Fibroblast of the conjunctiva (primary cell): ENCODE data around the gene PPEF2.
"Not testable (repeated sequence)": the region's sequence is repeated elsewhere in the genome, so short reads cannot be mapped to it uniquely, and the experiment has no call there.

ENCODE experiments used
- DNase-seq: peaks from one replicate; pipeline ENCODE4 v3.0.0-alpha.2; 2010; ENCODE audit warnings: low read depth

PPEF2 gene, protein sequence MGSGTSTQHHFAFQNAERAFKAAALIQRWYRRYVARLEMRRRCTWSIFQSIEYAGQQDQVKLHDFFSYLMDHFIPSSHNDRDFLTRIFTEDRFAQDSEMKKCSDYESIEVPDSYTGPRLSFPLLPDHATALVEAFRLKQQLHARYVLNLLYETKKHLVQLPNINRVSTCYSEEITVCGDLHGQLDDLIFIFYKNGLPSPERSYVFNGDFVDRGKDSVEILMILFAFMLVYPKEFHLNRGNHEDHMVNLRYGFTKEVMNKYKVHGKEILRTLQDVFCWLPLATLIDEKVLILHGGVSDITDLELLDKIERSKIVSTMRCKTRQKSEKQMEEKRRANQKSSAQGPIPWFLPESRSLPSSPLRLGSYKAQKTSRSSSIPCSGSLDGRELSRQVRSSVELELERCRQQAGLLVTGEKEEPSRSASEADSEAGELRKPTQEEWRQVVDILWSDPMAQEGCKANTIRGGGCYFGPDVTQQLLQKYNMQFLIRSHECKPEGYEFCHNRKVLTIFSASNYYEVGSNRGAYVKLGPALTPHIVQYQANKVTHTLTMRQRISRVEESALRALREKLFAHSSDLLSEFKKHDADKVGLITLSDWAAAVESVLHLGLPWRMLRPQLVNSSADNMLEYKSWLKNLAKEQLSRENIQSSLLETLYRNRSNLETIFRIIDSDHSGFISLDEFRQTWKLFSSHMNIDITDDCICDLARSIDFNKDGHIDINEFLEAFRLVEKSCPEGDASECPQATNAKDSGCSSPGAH

DNA sequence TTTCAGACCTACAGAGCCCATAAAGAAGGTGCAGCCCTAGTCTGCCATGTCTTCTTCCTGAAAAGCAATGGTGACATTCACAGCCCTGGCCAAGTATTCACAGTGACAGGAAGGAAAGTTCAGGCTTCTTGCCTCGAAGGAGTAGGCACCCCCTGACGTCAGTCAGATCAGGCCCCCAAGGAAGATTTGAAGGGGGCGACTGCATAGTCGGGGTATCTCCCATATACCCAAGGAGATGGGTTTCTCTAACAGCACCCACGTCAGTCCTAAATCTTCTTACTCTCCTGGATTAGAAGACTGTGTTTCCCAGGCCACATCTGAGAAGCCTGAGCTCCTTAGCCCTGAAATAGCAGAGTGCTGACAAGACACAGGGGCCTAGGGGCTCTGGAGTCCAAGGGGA is at the start of gene PPEF2:
PPEF2 (minus strand) TSS at position 101 of the 400 bp plus-strand sequence. CDS start 6,127 bp downstream, outside the sequence.
- DNase-seq = no peak

DNA sequence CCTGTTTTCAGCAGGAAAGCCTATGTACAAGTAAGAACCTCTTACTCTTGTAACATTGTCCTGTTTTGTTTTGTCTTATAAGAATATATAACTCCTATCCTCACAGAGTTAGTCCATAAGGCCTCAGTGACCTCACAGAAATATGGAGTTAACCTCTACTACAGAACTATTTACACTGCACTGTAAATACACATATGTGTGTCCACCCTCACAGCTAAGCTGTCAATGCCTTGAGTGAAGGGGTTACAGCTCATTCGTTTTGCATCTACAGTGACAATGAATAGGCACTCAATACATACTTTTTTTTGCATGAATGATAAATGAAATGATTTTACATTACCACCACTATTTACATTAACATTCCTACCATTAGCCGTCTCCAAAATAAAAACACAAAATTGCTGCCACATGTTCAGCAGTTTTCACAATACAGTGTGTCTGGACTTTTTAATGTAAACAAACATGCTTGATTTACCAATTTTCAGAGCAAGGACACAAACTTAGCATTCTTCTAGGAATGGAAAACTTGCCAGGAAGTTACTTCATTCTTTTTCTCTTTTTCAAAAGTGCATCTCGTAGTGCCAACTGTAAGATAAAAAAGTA is 48.1 kb upstream of the PPEF2 start:
- no peak for DNase-seq

DNA sequence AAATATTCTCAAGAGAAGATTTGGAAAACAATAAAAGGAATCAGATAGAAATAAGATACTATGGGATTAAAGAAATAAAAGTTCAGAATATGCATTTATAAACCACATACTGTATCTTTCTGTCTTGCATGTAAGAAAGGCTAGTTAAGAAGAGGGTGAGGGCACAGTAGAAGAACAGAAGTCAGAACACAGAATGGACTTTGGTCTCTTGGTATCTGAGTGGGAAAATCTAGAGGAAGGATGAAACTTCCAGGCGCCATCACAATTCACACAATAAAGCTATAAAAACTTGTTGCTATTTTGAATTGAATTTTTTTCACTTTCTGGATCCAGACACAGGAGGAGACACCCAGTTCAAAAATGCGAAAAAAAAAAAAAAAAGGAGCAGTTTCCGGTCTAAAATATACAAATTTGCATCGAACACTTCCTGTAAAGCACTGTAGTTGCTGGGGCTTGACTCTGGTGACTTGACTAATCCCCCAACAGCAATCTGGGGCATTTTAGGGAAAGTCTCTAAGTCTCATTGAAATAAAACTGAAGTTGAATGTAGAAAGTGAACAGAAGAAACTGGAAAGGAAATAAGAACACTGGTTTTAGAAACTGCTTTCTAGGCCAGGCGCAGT is 46.7 kb upstream of the PPEF2 start:
- no peak for DNase-seq

DNA sequence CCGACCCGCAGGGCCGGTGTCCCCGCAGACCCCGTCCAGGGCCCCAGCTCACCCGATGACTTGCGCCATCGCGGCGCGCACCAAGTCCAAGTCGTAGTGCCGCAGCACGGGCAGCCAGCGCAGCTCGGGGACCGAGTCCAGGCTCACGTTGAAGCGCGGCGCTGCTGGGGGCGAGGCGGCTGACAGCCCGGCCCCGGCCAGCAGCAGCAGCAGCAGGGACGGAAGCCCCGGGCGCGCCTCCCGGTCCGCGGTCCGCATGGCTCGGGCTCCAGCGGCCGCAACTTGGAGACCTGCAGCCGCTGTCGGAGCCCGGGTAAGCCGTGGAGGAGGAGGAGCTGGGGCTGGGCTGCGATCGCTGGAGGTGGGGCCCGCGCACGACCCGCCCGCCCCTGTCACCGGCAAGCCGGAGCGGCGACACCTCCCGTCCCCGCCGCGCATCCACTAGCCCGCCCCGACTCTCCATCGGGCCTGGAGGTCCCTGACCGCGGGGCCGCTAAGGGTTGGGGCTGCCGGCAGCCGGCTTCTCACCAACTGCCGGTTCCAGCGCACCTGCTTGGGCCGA is 38.5 kb upstream of the PPEF2 start, which contains the start of gene NAAA:
NAAA (minus strand) TSS at position 322 of the 562 bp plus-strand sequence; CDS start at position 258, 64 bp downstream.
- DNase-seq = peak; percentile 37

DNA sequence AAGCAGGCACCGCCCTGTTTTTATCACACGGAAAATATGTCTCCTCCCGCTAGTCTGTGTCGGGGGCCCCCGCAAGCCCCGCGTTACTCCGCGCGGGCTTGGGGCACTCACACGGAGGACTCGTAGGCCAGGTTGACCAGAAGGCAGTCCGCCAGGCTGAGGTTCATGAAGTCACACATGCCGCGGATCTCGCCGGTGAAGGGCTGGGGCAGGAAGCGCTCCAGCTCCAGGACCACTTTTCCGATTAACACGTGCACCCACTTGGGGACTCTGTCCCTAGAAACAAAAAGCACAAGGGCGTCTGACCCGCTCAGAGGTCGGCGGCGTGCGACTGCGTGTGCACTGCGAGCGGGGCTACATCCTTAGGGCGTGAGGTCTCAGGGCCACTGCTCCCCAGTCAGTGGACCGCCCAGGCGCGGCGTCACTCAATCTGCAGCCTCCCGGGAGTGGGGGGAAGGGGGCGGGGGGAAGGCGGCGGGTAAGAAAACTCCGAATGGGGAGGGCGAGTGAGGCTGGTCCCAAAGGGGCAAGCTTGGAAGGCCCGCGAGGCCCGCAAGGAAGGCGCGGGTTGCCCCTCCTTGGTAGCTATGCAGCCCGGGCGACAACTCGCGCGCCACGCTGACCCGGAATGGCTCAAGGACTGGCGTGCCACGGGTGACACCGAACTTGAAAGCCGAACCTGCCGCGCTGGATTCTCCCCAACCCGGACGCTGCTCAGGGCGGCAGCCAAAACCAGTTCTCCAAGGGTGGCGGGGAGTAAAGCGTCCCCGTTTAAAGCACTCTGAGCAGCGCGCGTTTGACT is 37.8 kb upstream of the PPEF2 start:
- no peak for DNase-seq

GRCh38 chr4:75935628-75936027 is 33.4 kb upstream of the PPEF2 start:
- DNase-seq = no peak

DNA sequence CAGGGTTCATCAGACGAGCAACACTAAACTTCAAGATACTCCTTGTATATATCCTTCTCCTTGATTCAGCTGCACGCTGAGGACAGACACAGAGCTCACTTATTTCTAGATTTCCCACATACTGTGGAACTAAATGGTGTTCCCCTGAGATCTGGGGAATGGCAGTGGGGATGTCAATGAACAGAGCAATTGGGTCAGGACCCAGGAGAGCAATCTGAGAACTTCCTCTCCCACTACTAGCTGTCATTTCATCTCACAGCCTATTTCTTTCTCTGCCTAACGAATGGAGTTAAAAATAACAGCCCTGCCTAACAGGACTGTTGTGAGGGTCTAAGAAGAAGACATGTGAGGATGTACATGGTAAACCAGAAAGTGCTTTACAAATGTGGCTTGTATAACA is 27.9 kb upstream of the PPEF2 start:
- no peak for DNase-seq

- DNase-seq = not testable (repeated sequence)
These were observed 22.7 kb upstream of the PPEF2 start for GRCh38 chr4:75924916-75925315.

- no peak for DNase-seq
These were observed 22.1 kb upstream of the PPEF2 start for GRCh38 chr4:75924309-75924827.

DNA sequence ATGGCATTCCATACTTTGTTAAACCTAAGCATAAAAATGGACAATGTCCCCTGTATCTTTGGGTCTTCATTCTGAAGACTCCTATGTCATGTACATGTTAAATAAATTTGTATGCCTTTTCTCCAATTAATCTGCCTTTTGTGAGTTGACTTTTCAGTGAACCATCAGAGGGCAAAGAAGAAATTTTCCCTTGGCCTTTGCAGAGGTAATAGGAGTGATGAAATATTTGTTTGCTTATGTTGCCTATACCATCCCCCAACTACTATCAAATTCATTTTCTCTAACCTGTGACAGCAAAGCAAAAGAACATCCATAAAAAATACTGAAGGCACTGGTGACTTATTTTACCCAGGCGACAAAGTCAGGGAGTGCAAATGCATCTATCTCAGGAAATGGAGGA is 20.3 kb upstream of the PPEF2 start:
- DNase-seq = no peak

DNA sequence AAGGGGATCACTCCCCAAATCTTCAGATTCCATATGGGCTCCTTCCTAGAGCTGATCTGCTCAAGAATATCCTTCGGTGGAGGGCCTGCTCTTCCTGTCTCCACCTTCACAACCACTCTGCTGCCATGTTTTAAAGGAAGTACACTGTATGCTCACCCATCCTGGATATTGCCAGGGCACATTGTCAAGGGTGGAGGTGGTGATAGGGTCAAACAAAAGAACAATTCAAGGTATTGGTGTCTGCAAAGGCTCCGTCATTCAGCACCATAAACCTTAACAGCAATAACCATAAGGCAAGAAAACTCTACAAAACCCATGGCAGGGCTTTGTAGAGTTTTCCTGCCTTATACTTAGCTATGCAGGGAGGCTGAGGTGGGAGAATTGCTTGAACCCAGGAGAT is 19.7 kb upstream of the PPEF2 start:
- DNase-seq = no peak

DNA sequence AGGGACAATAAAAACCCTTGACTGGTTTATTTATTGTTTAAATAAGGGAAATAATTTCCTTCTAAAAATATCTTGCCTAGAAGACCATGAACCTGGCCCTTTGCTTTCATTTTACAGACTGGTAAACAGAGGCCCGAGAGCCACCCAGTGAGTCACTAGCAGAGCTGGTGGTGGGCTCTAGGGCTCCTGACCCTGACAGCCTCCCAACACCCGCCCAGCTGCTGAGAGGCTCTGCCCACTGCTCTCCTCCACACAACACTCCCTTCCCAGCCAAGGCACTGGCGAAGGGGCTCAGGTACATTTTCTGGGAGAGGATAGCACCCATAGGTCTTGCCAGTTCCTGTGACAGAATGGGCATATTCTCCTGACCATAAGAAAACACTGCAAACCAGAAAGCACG is 18.1 kb upstream of the PPEF2 start:
- no peak for DNase-seq

- DNase-seq = no peak
These were observed 17.7 kb upstream of the PPEF2 start for GRCh38 chr4:75919920-75920319.

DNA sequence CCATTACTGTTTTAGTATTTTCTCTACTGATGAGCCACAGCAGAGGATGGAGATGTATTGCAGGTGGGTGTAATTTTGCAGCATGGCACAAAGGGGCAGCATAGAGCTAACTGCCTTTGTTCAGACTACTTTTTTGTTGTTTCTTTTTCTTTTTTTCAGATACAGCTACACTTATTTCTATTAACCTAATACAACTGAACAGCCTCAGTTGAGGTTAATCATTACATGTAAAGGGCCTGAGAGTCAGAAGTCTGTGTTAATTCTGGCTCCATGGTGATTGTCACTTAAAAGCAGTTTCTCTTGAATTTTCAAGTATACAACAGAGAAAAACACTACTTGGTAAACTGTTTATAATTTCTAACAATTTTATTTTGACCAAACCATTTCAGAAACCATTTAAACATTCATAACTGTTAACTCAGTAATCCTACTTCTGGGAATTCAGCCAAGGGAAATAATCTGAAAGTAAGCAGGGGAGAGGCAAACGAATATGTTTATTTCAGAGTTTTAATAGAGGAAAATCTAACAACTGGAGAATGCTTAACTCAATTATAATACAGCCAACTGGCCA is 13.9 kb upstream of the PPEF2 start:
- peak; percentile 52 for DNase-seq

DNA sequence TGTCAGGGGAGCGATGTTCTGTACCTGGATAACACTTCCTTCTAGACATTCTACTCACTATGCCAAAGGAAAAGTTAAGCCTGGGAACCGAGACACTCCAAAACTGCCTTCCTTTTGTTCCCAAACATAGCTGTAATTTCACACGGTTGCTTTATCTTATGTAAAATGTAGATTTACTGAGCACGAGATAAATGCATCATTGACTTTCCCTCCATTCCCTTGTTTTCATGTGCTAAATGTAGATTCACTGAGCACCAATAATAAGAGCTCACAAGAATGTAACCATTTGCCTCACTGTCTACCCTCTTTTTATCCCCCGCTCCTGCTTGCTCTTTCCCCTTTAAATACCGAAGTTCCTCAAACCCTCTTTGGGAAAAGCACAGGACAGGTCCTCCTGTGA is 10.7 kb upstream of the PPEF2 start:
- DNase-seq = no peak

- not testable (repeated sequence) for DNase-seq
These were observed 8.6 kb upstream of the PPEF2 start for GRCh38 chr4:75910831-75911230.

- no peak for DNase-seq
These were observed 7.2 kb upstream of the PPEF2 start for GRCh38 chr4:75909405-75909804.

GRCh38 chr4:75908555-75908954 is 6.3 kb upstream of the PPEF2 start:
- no peak for DNase-seq

GRCh38 chr4:75907966-75908365 is 5.7 kb upstream of the PPEF2 start:
- DNase-seq = no peak

GRCh38 chr4:75904076-75904475 is 1.8 kb upstream of the PPEF2 start:
- DNase-seq = no peak

- no peak for DNase-seq
These were observed 3.7 kb downstream of the PPEF2 start for GRCh38 chr4:75898536-75898935.
